Right renal pelvis (tissue), 4 donors: Measurements from ENCODE around the gene MAP4K1. TPM values are rescaled to one million over a fixed set of nuclear protein-coding genes. Genes with fewer than 3 reads are reported as not detected.
"Not testable (repeated sequence)": the region's sequence is repeated elsewhere in the genome, so short reads cannot be mapped to it uniquely, and the experiment has no call there.

ENCODE experiments used
- DNase-seq, 4 donors: peaks; one replicate each; pipeline ENCODE4 v3.0.0-alpha.2; 2013; ENCODE audit warnings: low read depth in 4 of 4, low spot score in 3 of 4, missing footprints in 1 of 4
- polyA plus RNA-seq, 4 donors: library from polyadenylated mRNA; unstranded; fragments of 120-200 nt; gene quantifications; one replicate each; pipeline ENCODE4 v1.2.1, GENCODE V29; 2013; ENCODE audit not compliant: insufficient read length in 4 of 4

MAP4K1 gene
- polyA plus RNA-seq, 4 donors = 2.5 to 4.1 (median 3.5) TPM

- DNase-seq = not testable (repeated sequence)
Observed at GRCh38 chr19:38579304-38579703, 38.4 kb downstream of the MAP4K1 start.

- DNase-seq = no peak
Observed at GRCh38 chr19:38577826-38578225, 39.9 kb downstream of the MAP4K1 start.

GRCh38 chr19:38571682-38572081, 46.1 kb downstream of the MAP4K1 start:
- DNase-seq = no peak

- DNase-seq = no peak
Observed at GRCh38 chr19:38569368-38569983, 48.3 kb downstream of the MAP4K1 start.

- no peak for DNase-seq
Observed at GRCh38 chr19:38565691-38566105, 52.1 kb downstream of the MAP4K1 start.

- DNase-seq = no peak
Observed at GRCh38 chr19:38564981-38565690, 52.6 kb downstream of the MAP4K1 start.

GRCh38 chr19:38563475-38563874, 54.3 kb downstream of the MAP4K1 start:
- DNase-seq = no peak

GRCh38 chr19:38562096-38562495, 55.7 kb downstream of the MAP4K1 start:
- DNase-seq = no peak

GRCh38 chr19:38561658-38562057, 56.1 kb downstream of the MAP4K1 start:
- no peak for DNase-seq

GRCh38 chr19:38561053-38561606, 56.6 kb downstream of the MAP4K1 start:
- no peak for DNase-seq

- DNase-seq = no peak
Observed at GRCh38 chr19:38559428-38560401, 58.0 kb downstream of the MAP4K1 start.

- DNase-seq = not testable (repeated sequence)
Observed at GRCh38 chr19:38558933-38559332, 58.8 kb downstream of the MAP4K1 start.

- DNase-seq = no peak
Observed at GRCh38 chr19:38557205-38557799, 60.5 kb downstream of the MAP4K1 start.

GRCh38 chr19:38556521-38557174, 61.1 kb downstream of the MAP4K1 start:
- DNase-seq = no peak

GRCh38 chr19:38555200-38555599, 62.6 kb downstream of the MAP4K1 start:
- DNase-seq = no peak

- DNase-seq = no peak
Observed at GRCh38 chr19:38554676-38555141, 63.0 kb downstream of the MAP4K1 start.

- DNase-seq = not testable (repeated sequence)
Observed at GRCh38 chr19:38553239-38553638, 64.5 kb downstream of the MAP4K1 start.

- no peak for DNase-seq
Observed at GRCh38 chr19:38551450-38551813, 66.3 kb downstream of the MAP4K1 start.

GRCh38 chr19:38550376-38550775, 67.4 kb downstream of the MAP4K1 start:
- no peak for DNase-seq

- DNase-seq = no peak
Observed at GRCh38 chr19:38549942-38550341, 67.8 kb downstream of the MAP4K1 start.
